ENCODE results near the gene TTLL9.

Gene TTLL9

GRCh38 chr20:31859998-31860380 lies 10.4 kb upstream of the TTLL9 start:
- no peak overlapping the region for H3K4me3 ChIP-seq (ENCODE audit: low read depth, low read length)
- TF ChIP-seq CTCF (IDR thresholded peaks at IDR 0.05; ENCODE audit: low read depth, low read length), result no peak

GRCh38 chr20:31860390-31861134 lies 9.9 kb upstream of the TTLL9 start:
- no peak for TF ChIP-seq CTCF (IDR thresholded peaks at IDR 0.05; ENCODE audit: low read depth, low read length)
- peak overlapping the region; percentile 46; the same call in 1 of the 2 replicates for H3K4me3 ChIP-seq (ENCODE audit: low read depth, low read length)

- peak overlapping the region; percentile 46 for H3K4me3 ChIP-seq (ENCODE audit: low read depth, low read length)
- no peak for TF ChIP-seq CTCF (IDR thresholded peaks at IDR 0.05; ENCODE audit: low read depth, low read length)
Measured at GRCh38 chr20:31861135-31861384, 9.4 kb upstream of the TTLL9 start.

- TF ChIP-seq CTCF (IDR thresholded peaks at IDR 0.05; ENCODE audit: low read depth, low read length), result no peak
- H3K4me3 ChIP-seq (ENCODE audit: low read depth, low read length), result peak overlapping the region; percentile 46
Measured at GRCh38 chr20:31861385-31862156, 8.9 kb upstream of the TTLL9 start.

GRCh38 chr20:31862157-31862470 lies 8.3 kb upstream of the TTLL9 start:
- H3K4me3 ChIP-seq (ENCODE audit: low read depth, low read length), result no peak overlapping the region
- no peak for TF ChIP-seq CTCF (IDR thresholded peaks at IDR 0.05; ENCODE audit: low read depth, low read length)

GRCh38 chr20:31862506-31862905 lies 7.9 kb upstream of the TTLL9 start:
- H3K4me3 ChIP-seq (ENCODE audit: low read depth, low read length), result no peak overlapping the region
- no peak for TF ChIP-seq CTCF (IDR thresholded peaks at IDR 0.05; ENCODE audit: low read depth, low read length)

GRCh38 chr20:31863296-31864085 lies 6.9 kb upstream of the TTLL9 start:
- no peak overlapping the region for H3K4me3 ChIP-seq (ENCODE audit: low read depth, low read length)
- TF ChIP-seq CTCF (IDR thresholded peaks at IDR 0.05; ENCODE audit: low read depth, low read length), result no peak

Data from WI38 (cell line).